HG03565 (cell line): ENCODE results near the gene TSPAN10.

Experiments
- ATAC-seq: cut with Tn5 transposase; IDR thresholded peaks from one replicate; pipeline ENCODE4 v1.9.1; 2021; ENCODE audit warnings: mild to moderate bottlenecking, moderate library complexity; ENCODE audit not compliant: unreplicated experiment

Gene TSPAN10

GRCh38 chr17:81685108-81685507 is 48.1 kb downstream of the TSPAN10 start:
- ATAC-seq = no peak

GRCh38 chr17:81686614-81687013 is 49.6 kb downstream of the TSPAN10 start:
- ATAC-seq = no peak

GRCh38 chr17:81687770-81688541 is 51.0 kb downstream of the TSPAN10 start:
- no peak for ATAC-seq

GRCh38 chr17:81688616-81689015 is 51.6 kb downstream of the TSPAN10 start:
- no peak for ATAC-seq

GRCh38 chr17:81690066-81690465 is 53.1 kb downstream of the TSPAN10 start:
- no peak for ATAC-seq

GRCh38 chr17:81690549-81690948 is 53.6 kb downstream of the TSPAN10 start:
- ATAC-seq = no peak

- ATAC-seq = no peak
These were observed 54.2 kb downstream of the TSPAN10 start for GRCh38 chr17:81691196-81691595.

GRCh38 chr17:81691608-81692007 is 54.6 kb downstream of the TSPAN10 start:
- no peak for ATAC-seq

- ATAC-seq = no peak
These were observed 56.7 kb downstream of the TSPAN10 start for GRCh38 chr17:81693509-81694210.

GRCh38 chr17:81694810-81695209 is 57.8 kb downstream of the TSPAN10 start:
- no peak for ATAC-seq

GRCh38 chr17:81695211-81695610 is 58.2 kb downstream of the TSPAN10 start:
- ATAC-seq = no peak

- no peak for ATAC-seq
These were observed 58.8 kb downstream of the TSPAN10 start for GRCh38 chr17:81695801-81696200.

GRCh38 chr17:81696218-81696941 is 59.4 kb downstream of the TSPAN10 start:
- ATAC-seq = no peak

- ATAC-seq = no peak
These were observed 60.5 kb downstream of the TSPAN10 start for GRCh38 chr17:81697261-81698044.
